GM19455 (cell line): ENCODE data around the gene ADIPOQ.
"Not testable (repeated sequence)": the region's sequence is repeated elsewhere in the genome, so short reads cannot be mapped to it uniquely, and the experiment has no call there.

Experiments used
- ATAC-seq: cut with Tn5 transposase; IDR thresholded peaks from one replicate; pipeline ENCODE4 v1.9.1; 2021; ENCODE audit not compliant: unreplicated experiment

The ADIPOQ gene

DNA sequence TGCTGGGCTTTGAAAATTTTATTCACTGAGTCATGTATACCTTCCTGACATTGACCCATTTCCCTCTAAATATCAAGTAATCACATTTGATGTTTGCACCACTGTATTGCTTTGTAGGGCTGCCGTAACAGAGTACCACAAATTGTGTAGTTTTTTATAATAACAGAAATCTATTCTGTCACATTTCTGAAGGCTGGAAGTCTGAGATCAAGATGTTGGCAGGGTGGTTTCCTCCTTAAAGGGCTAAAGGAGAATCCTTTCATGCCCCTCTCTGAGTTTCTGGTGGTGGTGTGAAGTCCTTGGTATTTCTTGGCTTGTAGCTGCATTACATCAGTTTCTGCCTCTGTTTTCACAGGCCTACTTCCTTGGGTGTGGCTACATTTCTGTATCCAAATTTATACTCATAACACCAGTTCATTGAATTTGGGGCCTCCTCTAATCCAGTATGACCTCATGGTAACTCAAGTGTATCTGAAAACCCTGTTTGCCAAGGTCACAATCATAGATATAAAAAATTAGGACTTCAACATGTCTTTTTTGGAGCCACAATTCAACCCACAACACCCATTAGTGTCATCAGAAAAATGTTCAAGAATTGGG is 58.7 kb downstream of the ADIPOQ start:
- no peak for ATAC-seq

DNA sequence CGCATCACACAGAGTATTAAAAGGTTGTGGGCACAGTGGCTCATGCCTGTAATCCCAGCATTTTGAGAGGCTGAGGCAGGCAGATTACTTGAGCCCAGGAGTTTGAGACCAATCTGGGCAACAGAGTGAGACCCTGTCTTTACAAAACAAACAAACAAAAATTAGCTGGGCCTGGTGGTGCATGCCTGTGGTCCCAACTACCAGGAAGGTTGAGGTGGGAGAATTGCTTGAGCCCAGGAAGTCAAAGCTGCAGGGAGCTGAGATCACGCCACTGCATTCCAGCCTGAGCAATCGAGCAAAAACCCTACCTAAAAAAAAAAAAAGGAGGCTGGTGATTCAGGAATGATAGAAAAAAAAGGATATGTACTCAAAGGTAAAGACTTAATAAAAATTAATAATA is 59.6 kb downstream of the ADIPOQ start:
- ATAC-seq = no peak

DNA sequence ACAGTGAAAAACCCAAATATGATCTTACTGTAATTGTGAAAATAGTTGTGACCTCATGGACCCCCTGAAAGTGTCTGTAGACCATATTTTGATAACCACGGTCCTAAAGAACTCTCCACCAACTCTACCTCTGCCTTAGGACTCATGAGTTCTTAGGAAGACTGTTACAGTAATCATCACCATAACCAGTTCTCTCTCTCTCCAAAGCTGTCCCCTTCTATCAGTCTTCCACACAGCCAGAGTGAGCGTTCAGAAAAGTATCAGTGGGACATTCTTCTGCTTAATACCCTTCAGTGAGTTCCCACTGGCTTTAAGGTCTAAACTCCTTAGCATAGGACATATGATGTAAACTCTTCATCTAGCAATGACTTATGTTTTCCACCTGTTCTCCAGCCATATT is 60.2 kb downstream of the ADIPOQ start:
- ATAC-seq = no peak

DNA sequence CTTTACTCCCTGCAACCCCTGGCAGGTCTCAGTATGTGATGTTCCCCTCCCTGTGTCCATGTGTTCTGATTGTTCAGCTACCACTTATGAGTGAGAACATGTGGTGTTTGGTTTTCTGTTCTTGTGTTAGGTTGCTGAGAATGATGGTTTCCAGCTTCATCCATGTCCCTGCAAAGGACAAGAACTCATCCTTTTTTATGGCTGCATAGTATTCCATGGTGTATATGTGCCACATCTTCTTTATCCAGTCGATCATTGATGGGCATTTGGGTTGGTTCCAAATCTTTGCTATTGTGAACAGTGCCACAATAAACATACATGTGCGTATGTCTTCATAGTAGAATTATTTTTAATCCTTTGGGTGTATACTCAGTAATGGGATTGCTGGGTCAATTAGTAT is 61.2 kb downstream of the ADIPOQ start:
- ATAC-seq = not testable (repeated sequence)

DNA sequence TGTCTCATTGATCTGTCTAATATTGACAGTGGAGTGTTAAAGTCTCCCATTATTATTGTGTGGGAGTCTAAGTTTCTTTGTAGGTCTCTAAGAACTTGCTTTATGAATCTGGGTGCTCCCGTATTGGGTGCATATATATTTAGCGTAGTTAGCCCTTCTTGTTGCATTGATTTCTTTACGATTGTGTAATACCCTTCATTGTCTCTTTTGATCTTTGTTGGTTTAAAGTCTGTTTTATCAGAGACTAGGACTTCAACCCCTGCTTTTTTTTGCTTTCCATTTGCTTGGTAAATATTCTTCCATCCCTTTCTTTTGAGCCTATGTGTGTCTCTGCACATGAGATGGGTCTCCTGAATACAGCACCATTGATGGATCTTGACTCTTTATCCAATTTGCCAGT is 64.6 kb downstream of the ADIPOQ start:
- ATAC-seq = not testable (repeated sequence)
